ENCODE results near the gene RAD54L2. TPM values are rescaled to one million over a fixed set of nuclear protein-coding genes. Genes with fewer than 3 reads are reported as not detected.
"Not testable (repeated sequence)": the region's sequence is repeated elsewhere in the genome, so short reads cannot be mapped to it uniquely, and the experiment has no call there.

The RAD54L2 gene
- total RNA-seq, 1 donor from 2014 or later: 43.2 TPM

- Mint-ChIP-seq H3K9me3 (no peaks in the 10 kb centered on the region), H3K36me3 (ENCODE audit: low read depth) (peaks cover 11% of the 10 kb centered on the region), H3K4me1 (ENCODE audit: low read depth) (peaks cover 4% of the 10 kb centered on the region), H3K27ac (peak overlapping the region; percentile 48), H3K4me3 (no peak overlapping the region), H3K27me3 (ENCODE audit: insufficient read depth) (no peaks in the 10 kb centered on the region)
- intact Hi-C loops (cut with micrococcal nuclease): no loop called here
- no peak for DNase-seq (ENCODE audit: low spot score)
These were observed 11.7 kb downstream of the RAD54L2 start for GRCh38 chr3:51550080-51550819.

GRCh38 chr3:51557993-51558392, 19.5 kb downstream of the RAD54L2 start:
- Mint-ChIP-seq H3K9me3 (no peaks in the 10 kb centered on the region), H3K36me3 (ENCODE audit: low read depth) (peaks cover 13% of the 10 kb centered on the region), H3K4me3 (no peak overlapping the region), H3K27ac (no peak overlapping the region), H3K27me3 (ENCODE audit: insufficient read depth) (no peaks in the 10 kb centered on the region), H3K4me1 (ENCODE audit: low read depth) (peaks cover 4% of the 10 kb centered on the region)
- no peak for DNase-seq (ENCODE audit: low spot score)
- intact Hi-C loops (cut with micrococcal nuclease): no loop called here

GRCh38 chr3:51559411-51559888, 20.9 kb downstream of the RAD54L2 start:
- Mint-ChIP-seq H3K9me3 (no peaks in the 10 kb centered on the region), H3K4me1 (ENCODE audit: low read depth) (peaks cover 9% of the 10 kb centered on the region), H3K4me3 (no peak overlapping the region), H3K36me3 (ENCODE audit: low read depth) (peaks cover 10% of the 10 kb centered on the region), H3K27me3 (ENCODE audit: insufficient read depth) (no peaks in the 10 kb centered on the region), H3K27ac (no peak overlapping the region)
- DNase-seq (ENCODE audit: low spot score): no peak
- intact Hi-C loops (cut with micrococcal nuclease): no loop called here

- peaks cover 10% of the 10 kb centered on the region for H3K36me3 Mint-ChIP-seq (ENCODE audit: low read depth)
- no peaks in the 10 kb centered on the region for H3K9me3 Mint-ChIP-seq
- no peak overlapping the region for H3K27ac Mint-ChIP-seq
- no peak for DNase-seq (ENCODE audit: low spot score)
- peaks cover 9% of the 10 kb centered on the region for H3K4me1 Mint-ChIP-seq (ENCODE audit: low read depth)
- intact Hi-C loops (cut with micrococcal nuclease): no loop called here
- H3K4me3 Mint-ChIP-seq: no peak overlapping the region
- no peaks in the 10 kb centered on the region for H3K27me3 Mint-ChIP-seq (ENCODE audit: insufficient read depth)
These were observed 21.4 kb downstream of the RAD54L2 start for GRCh38 chr3:51559961-51560360.

- H3K9me3 Mint-ChIP-seq; DNase-seq (ENCODE audit: low spot score); H3K4me3 Mint-ChIP-seq; H3K4me1 Mint-ChIP-seq (ENCODE audit: low read depth); intact Hi-C loops (cut with micrococcal nuclease); H3K27ac Mint-ChIP-seq; H3K27me3 Mint-ChIP-seq (ENCODE audit: insufficient read depth): not testable (repeated sequence)
- peaks cover 11% of the 10 kb centered on the region for H3K36me3 Mint-ChIP-seq (ENCODE audit: low read depth)
These were observed 23.9 kb downstream of the RAD54L2 start for GRCh38 chr3:51562403-51562802.

GRCh38 chr3:51568036-51568435, 29.5 kb downstream of the RAD54L2 start:
- intact Hi-C loops (cut with micrococcal nuclease): no loop called here
- no peak for DNase-seq (ENCODE audit: low spot score)
- Mint-ChIP-seq H3K4me3 (no peak overlapping the region), H3K4me1 (ENCODE audit: low read depth) (peaks cover 14% of the 10 kb centered on the region), H3K36me3 (ENCODE audit: low read depth) (peaks cover 17% of the 10 kb centered on the region), H3K27me3 (ENCODE audit: insufficient read depth) (no peaks in the 10 kb centered on the region), H3K27ac (no peak overlapping the region), H3K9me3 (no peaks in the 10 kb centered on the region)

- intact Hi-C loops (cut with micrococcal nuclease): no loop called here
- DNase-seq (ENCODE audit: low spot score): no peak
- Mint-ChIP-seq H3K27ac (no peak overlapping the region), H3K36me3 (ENCODE audit: low read depth) (peaks cover 21% of the 10 kb centered on the region), H3K9me3 (no peaks in the 10 kb centered on the region), H3K4me3 (no peak overlapping the region), H3K4me1 (ENCODE audit: low read depth) (peaks cover 9% of the 10 kb centered on the region), H3K27me3 (ENCODE audit: insufficient read depth) (no peaks in the 10 kb centered on the region)
These were observed 30.5 kb downstream of the RAD54L2 start for GRCh38 chr3:51568996-51569395.

GRCh38 chr3:51578238-51578637, 39.7 kb downstream of the RAD54L2 start:
- Mint-ChIP-seq H3K9me3 (no peaks in the 10 kb centered on the region), H3K27me3 (ENCODE audit: insufficient read depth) (no peaks in the 10 kb centered on the region), H3K36me3 (ENCODE audit: low read depth) (peaks cover 10% of the 10 kb centered on the region), H3K27ac (no peak overlapping the region), H3K4me1 (ENCODE audit: low read depth) (peaks cover 5% of the 10 kb centered on the region), H3K4me3 (no peak overlapping the region)
- intact Hi-C loops (cut with micrococcal nuclease): no loop called here
- DNase-seq (ENCODE audit: low spot score): no peak

GRCh38 chr3:51580418-51580817, 41.9 kb downstream of the RAD54L2 start:
- Mint-ChIP-seq H3K27me3 (ENCODE audit: insufficient read depth) (no peaks in the 10 kb centered on the region), H3K4me1 (ENCODE audit: low read depth) (peaks cover 5% of the 10 kb centered on the region), H3K27ac (no peak overlapping the region), H3K9me3 (no peaks in the 10 kb centered on the region), H3K36me3 (ENCODE audit: low read depth) (peaks cover 6% of the 10 kb centered on the region), H3K4me3 (no peak overlapping the region)
- DNase-seq (ENCODE audit: low spot score): no peak
- intact Hi-C loops (cut with micrococcal nuclease): no loop called here

GRCh38 chr3:51581524-51581923, 43.0 kb downstream of the RAD54L2 start:
- H3K27me3 Mint-ChIP-seq (ENCODE audit: insufficient read depth): no peaks in the 10 kb centered on the region
- no peak overlapping the region for H3K27ac Mint-ChIP-seq
- H3K36me3 Mint-ChIP-seq (ENCODE audit: low read depth): peaks cover 4% of the 10 kb centered on the region
- no peaks in the 10 kb centered on the region for H3K9me3 Mint-ChIP-seq
- no peak for DNase-seq (ENCODE audit: low spot score)
- intact Hi-C loops (cut with micrococcal nuclease): no loop called here
- no peak overlapping the region for H3K4me3 Mint-ChIP-seq
- peaks cover 2% of the 10 kb centered on the region for H3K4me1 Mint-ChIP-seq (ENCODE audit: low read depth)

- Mint-ChIP-seq H3K36me3 (ENCODE audit: low read depth) (peaks cover 8% of the 10 kb centered on the region), H3K9me3 (no peaks in the 10 kb centered on the region), H3K27me3 (ENCODE audit: insufficient read depth) (no peaks in the 10 kb centered on the region), H3K27ac (no peak overlapping the region), H3K4me3 (no peak overlapping the region), H3K4me1 (ENCODE audit: low read depth) (peaks cover 10% of the 10 kb centered on the region)
- intact Hi-C loops (cut with micrococcal nuclease): no loop called here
- DNase-seq (ENCODE audit: low spot score): no peak
These were observed 46.7 kb downstream of the RAD54L2 start for GRCh38 chr3:51585197-51585596.

GRCh38 chr3:51585871-51586270, 47.4 kb downstream of the RAD54L2 start:
- no peak overlapping the region for H3K4me3 Mint-ChIP-seq
- intact Hi-C loops (cut with micrococcal nuclease): no loop called here
- H3K9me3 Mint-ChIP-seq: no peaks in the 10 kb centered on the region
- no peaks in the 10 kb centered on the region for H3K27me3 Mint-ChIP-seq (ENCODE audit: insufficient read depth)
- DNase-seq (ENCODE audit: low spot score): no peak
- H3K27ac Mint-ChIP-seq: no peak overlapping the region
- H3K4me1 Mint-ChIP-seq (ENCODE audit: low read depth): peaks cover 10% of the 10 kb centered on the region
- H3K36me3 Mint-ChIP-seq (ENCODE audit: low read depth): peaks cover 15% of the 10 kb centered on the region

Measured in activated T-helper 1 cell treated with anti-CD3 and anti-CD28 coated beads, Interleukin-12 subunit alpha, Interleukin-12 subunit beta, Interleukin-2, Interleukin-4 antibody, amounts not matched to agents 30 ng/mL and 10 ng/mL and 1 ng/mL, durations not matched to agents 14 hours and 24 hours and 36 hours (primary cell).